GM23338 (cell line): ENCODE data around the gene CTNND2. TPM values are rescaled to one million over a fixed set of nuclear protein-coding genes. Genes with fewer than 3 reads are reported as not detected.

ENCODE experiments used
- ATAC-seq: fragments of 200-7000 bp; cut with Tn5 transposase; 3 replicates; pipeline ENCODE4 v1.9.1; 2020
- DNase-seq: peaks from one replicate; pipeline ENCODE4 v3.0.0-alpha.2; 2015; ENCODE audit warnings: low spot score
- H2AFZ ChIP-seq: fragments of 200-600 bp; sonication (generic); 2 replicates; pipeline ENCODE4 v1.8.0; 2016; ENCODE audit warnings: antibody characterized with exemption, mild to moderate bottlenecking, moderate library complexity
- H3F3A ChIP-seq: fragments of 200-600 bp; sonication (generic); replicated peaks from 2 replicates; pipeline ENCODE4 v1.8.0; 2017; ENCODE audit warnings: antibody characterized with exemption, mixed run types, low read depth
- H3K27ac ChIP-seq: fragments of 200-600 bp; sonication (generic); 2 replicates; pipeline ENCODE4 v1.6.1; 2016; ENCODE audit warnings: low read depth
- H3K27me3 ChIP-seq: fragments of 200-600 bp; sonication (generic); 2 replicates; pipeline ENCODE4 v1.8.0; 2016; ENCODE audit warnings: mild to moderate bottlenecking, mixed run types, moderate library complexity; ENCODE audit not compliant: insufficient read depth
- H3K36me3 ChIP-seq: fragments of 200-600 bp; sonication (generic); 2 replicates; pipeline ENCODE4 v1.8.0; 2016; ENCODE audit warnings: mild to moderate bottlenecking; ENCODE audit not compliant: insufficient read depth
- H3K4me1 ChIP-seq: fragments of 200-600 bp; sonication (generic); 2 replicates; pipeline ENCODE4 v1.8.0; 2016; ENCODE audit warnings: mild to moderate bottlenecking, moderate library complexity; ENCODE audit not compliant: insufficient read depth
- H3K4me2 ChIP-seq: fragments of 200-600 bp; sonication (generic); 2 replicates; pipeline ENCODE4 v1.7.1; 2017; ENCODE audit warnings: mixed run types
- H3K4me3 ChIP-seq: fragments of 200-600 bp; sonication (generic); 2 replicates; pipeline ENCODE4 v1.6.1; 2016; ENCODE audit warnings: mixed run types
- H3K79me2 ChIP-seq: fragments of 200-600 bp; sonication (generic); replicated peaks from 2 replicates; pipeline ENCODE4 v1.8.0; 2017; ENCODE audit warnings: mild to moderate bottlenecking; ENCODE audit not compliant: insufficient read depth
- H3K9me2 ChIP-seq: fragments of 200-600 bp; sonication (generic); 2 replicates; pipeline ENCODE4 v1.8.0; 2017; ENCODE audit not compliant: insufficient read depth
- H4K20me1 ChIP-seq: fragments of 200-600 bp; sonication (generic); replicated peaks from 2 replicates; pipeline ENCODE4 v1.8.0; 2017; ENCODE audit warnings: mild to moderate bottlenecking; ENCODE audit not compliant: insufficient read depth
- H3K27ac Mint-ChIP-seq: 2 replicates; pipeline ENCODE4 v1.8.0; 2020; ENCODE audit warnings: inconsistent platforms, mild to moderate bottlenecking, moderate library complexity, mixed read lengths
- H3K27me3 Mint-ChIP-seq: 3 replicates; pipeline ENCODE4 v1.8.0; 2022; ENCODE audit warnings: low read depth, mild to moderate bottlenecking, moderate library complexity, mixed read lengths, inconsistent platforms; ENCODE audit not compliant: insufficient read depth, poor library complexity
- H3K36me3 Mint-ChIP-seq: 3 replicates; pipeline ENCODE4 v1.8.0; 2021; ENCODE audit warnings: low read depth, mild to moderate bottlenecking, inconsistent platforms, moderate library complexity, mixed read lengths
- H3K4me1 Mint-ChIP-seq: 3 replicates; pipeline ENCODE4 v1.8.0; 2020; ENCODE audit warnings: mild to moderate bottlenecking, inconsistent platforms, mixed read lengths
- H3K4me3 Mint-ChIP-seq: 3 replicates; pipeline ENCODE4 v1.8.0; 2021; ENCODE audit warnings: moderate library complexity, mild to moderate bottlenecking, inconsistent platforms, mixed read lengths
- H3K9me3 Mint-ChIP-seq: 3 replicates; pipeline ENCODE4 v1.8.0; 2020; ENCODE audit warnings: moderate library complexity, mild to moderate bottlenecking, inconsistent platforms, mixed read lengths
- CREB1 ChIP-seq: fragments of 250-450 bp; sonication (Bioruptor Pico); IDR thresholded peaks from 2 replicates; pipeline ENCODE4 v1.5.0; 2020; ENCODE audit warnings: low read depth, mild to moderate bottlenecking, moderate library complexity
- EZH2 ChIP-seq: fragments of 200-600 bp; sonication (generic); IDR thresholded peaks from one replicate; pipeline ENCODE4 v1.8.0; 2017; ENCODE audit warnings: antibody characterized with exemption, mild to moderate bottlenecking, low read depth; ENCODE audit not compliant: unreplicated experiment
- EZH2phosphoT487 ChIP-seq: fragments of 200-600 bp; sonication (generic); IDR thresholded peaks from one replicate; pipeline ENCODE4 v1.8.1; 2018; ENCODE audit warnings: antibody characterized with exemption; ENCODE audit not compliant: unreplicated experiment
- JUNB ChIP-seq: IDR thresholded peaks from one replicate; pipeline ENCODE4 v1.6.1; 2016; ENCODE audit warnings: antibody characterized with exemption; ENCODE audit not compliant: unreplicated experiment
- NANOG ChIP-seq: IDR thresholded peaks from 2 replicates; pipeline ENCODE4 v1.6.1; 2016; ENCODE audit warnings: antibody characterized with exemption, borderline replicate concordance
- STAT1 ChIP-seq: IDR thresholded peaks from one replicate; pipeline ENCODE4 v1.6.1; 2016; ENCODE audit warnings: antibody characterized with exemption; ENCODE audit not compliant: unreplicated experiment
- polyA plus RNA-seq: library from polyadenylated mRNA; unstranded; fragments of >200 nt; fragmentation: Nextera tagmentation; extraction: Ambion mirVana; gene quantifications from 2 replicates; pipeline ENCODE4 v1.2.1, GENCODE V29; 2016
- total RNA-seq: library from RNA; depleted of rRNA; stranded (reverse); fragments of >200 nt; shearing (Covaris generic); gene quantifications from 2 replicates; pipeline ENCODE4 v1.2.3, GENCODE V29; 2014
- TF ChIP-seq, protein P1 (sequence below): IDR thresholded peaks from 2 replicates; pipeline ENCODE4 v1.6.1; 2016; ENCODE audit warnings: antibody characterized with exemption
- TF ChIP-seq, protein P2 (sequence below): fragments of 250-450 bp; sonication (Bioruptor Pico); IDR thresholded peaks from 2 replicates; pipeline ENCODE4 v1.5.0; 2020; ENCODE audit warnings: mild to moderate bottlenecking, moderate library complexity
- TF ChIP-seq, protein P3 (sequence below): IDR thresholded peaks from one replicate; pipeline ENCODE4 v1.6.1; 2018; ENCODE audit warnings: antibody characterized with exemption; ENCODE audit not compliant: unreplicated experiment

The CTNND2 gene
- total and polyA plus RNA-seq, 2 experiments from 2014 or later: 5.1 to 7.0 TPM

DNA sequence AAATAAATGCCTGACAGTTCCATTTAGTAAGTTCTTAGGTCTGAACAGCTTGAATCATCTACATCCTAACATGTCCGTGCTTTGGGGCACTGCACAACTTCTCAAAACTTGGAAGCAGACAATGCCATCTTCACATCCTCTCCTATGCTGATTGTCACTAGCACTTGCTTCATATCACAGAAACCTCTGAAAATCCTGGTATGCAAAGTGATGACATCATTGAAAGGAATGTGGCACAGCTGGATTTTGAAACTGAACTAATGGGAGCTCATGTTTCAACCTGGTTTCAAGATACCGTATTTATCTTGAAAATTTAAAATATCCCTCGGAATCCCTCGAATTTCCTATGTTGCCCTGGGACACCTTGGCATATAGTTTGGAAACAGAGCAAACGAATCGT, 653.0 kb downstream of the CTNND2 start:
- Histone ChIP-seq H3K4me2 (peak overlapping the region; percentile 11; the same call in 1 of the 2 replicates), H2AFZ (no peak overlapping the region), H4K20me1 (no peaks in the 10 kb centered on the region), H3K27me3 (no peaks in the 10 kb centered on the region), H3K36me3 (no peaks in the 10 kb centered on the region), H3K9me2 (no peaks in the 10 kb centered on the region; the same call in 1 of the 2 replicates), H3K4me3 (no peak overlapping the region), H3K4me1 (peaks cover 8% of the 10 kb centered on the region), H3F3A (no peaks in the 10 kb centered on the region), H3K27ac (no peak overlapping the region), H3K79me2 (no peaks in the 10 kb centered on the region)
- H3K4me1 Mint-ChIP-seq: peaks cover 13% of the 10 kb centered on the region
- TF ChIP-seq NANOG (no peak), CREB1 (CRISPR knock-in tag) (peak; percentile 48)
- no peaks in the 10 kb centered on the region; the same call in 2 of the 3 replicates for H3K9me3 Mint-ChIP-seq
- no peak overlapping the region for H3K4me3 Mint-ChIP-seq
- ATAC-seq (no peak), DNase-seq (peak; percentile 9)
- H3K36me3 Mint-ChIP-seq: no peaks in the 10 kb centered on the region; the same call in 2 of the 3 replicates
- H3K27me3 Mint-ChIP-seq: peaks cover 2% of the 10 kb centered on the region
- H3K27ac Mint-ChIP-seq: no peak overlapping the region

DNA sequence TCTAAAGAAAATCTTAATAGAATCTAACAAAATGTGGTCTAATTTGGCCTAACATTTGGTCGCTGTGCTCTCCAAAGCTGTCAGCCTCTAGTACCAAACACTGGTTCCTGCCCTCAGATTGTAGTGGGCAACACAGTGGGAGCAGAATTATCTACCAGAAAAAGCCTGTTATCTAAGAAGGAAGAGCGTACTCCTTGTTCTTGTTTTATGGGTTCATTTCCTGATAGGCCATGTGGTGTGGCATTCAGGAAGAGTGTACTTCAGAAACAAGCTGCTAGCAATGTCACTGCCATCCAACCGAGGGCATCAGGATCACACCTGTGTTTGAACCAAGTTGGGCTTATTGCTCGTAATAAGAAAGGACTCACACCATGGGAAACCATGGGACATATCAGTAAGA, 655.3 kb downstream of the CTNND2 start:
- no peaks in the 10 kb centered on the region for H4K20me1 ChIP-seq
- TF ChIP-seq, protein P1, sequence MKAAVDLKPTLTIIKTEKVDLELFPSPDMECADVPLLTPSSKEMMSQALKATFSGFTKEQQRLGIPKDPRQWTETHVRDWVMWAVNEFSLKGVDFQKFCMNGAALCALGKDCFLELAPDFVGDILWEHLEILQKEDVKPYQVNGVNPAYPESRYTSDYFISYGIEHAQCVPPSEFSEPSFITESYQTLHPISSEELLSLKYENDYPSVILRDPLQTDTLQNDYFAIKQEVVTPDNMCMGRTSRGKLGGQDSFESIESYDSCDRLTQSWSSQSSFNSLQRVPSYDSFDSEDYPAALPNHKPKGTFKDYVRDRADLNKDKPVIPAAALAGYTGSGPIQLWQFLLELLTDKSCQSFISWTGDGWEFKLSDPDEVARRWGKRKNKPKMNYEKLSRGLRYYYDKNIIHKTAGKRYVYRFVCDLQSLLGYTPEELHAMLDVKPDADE: no peak
- no peak for TF ChIP-seq JUNB
- TF ChIP-seq, protein P2, sequence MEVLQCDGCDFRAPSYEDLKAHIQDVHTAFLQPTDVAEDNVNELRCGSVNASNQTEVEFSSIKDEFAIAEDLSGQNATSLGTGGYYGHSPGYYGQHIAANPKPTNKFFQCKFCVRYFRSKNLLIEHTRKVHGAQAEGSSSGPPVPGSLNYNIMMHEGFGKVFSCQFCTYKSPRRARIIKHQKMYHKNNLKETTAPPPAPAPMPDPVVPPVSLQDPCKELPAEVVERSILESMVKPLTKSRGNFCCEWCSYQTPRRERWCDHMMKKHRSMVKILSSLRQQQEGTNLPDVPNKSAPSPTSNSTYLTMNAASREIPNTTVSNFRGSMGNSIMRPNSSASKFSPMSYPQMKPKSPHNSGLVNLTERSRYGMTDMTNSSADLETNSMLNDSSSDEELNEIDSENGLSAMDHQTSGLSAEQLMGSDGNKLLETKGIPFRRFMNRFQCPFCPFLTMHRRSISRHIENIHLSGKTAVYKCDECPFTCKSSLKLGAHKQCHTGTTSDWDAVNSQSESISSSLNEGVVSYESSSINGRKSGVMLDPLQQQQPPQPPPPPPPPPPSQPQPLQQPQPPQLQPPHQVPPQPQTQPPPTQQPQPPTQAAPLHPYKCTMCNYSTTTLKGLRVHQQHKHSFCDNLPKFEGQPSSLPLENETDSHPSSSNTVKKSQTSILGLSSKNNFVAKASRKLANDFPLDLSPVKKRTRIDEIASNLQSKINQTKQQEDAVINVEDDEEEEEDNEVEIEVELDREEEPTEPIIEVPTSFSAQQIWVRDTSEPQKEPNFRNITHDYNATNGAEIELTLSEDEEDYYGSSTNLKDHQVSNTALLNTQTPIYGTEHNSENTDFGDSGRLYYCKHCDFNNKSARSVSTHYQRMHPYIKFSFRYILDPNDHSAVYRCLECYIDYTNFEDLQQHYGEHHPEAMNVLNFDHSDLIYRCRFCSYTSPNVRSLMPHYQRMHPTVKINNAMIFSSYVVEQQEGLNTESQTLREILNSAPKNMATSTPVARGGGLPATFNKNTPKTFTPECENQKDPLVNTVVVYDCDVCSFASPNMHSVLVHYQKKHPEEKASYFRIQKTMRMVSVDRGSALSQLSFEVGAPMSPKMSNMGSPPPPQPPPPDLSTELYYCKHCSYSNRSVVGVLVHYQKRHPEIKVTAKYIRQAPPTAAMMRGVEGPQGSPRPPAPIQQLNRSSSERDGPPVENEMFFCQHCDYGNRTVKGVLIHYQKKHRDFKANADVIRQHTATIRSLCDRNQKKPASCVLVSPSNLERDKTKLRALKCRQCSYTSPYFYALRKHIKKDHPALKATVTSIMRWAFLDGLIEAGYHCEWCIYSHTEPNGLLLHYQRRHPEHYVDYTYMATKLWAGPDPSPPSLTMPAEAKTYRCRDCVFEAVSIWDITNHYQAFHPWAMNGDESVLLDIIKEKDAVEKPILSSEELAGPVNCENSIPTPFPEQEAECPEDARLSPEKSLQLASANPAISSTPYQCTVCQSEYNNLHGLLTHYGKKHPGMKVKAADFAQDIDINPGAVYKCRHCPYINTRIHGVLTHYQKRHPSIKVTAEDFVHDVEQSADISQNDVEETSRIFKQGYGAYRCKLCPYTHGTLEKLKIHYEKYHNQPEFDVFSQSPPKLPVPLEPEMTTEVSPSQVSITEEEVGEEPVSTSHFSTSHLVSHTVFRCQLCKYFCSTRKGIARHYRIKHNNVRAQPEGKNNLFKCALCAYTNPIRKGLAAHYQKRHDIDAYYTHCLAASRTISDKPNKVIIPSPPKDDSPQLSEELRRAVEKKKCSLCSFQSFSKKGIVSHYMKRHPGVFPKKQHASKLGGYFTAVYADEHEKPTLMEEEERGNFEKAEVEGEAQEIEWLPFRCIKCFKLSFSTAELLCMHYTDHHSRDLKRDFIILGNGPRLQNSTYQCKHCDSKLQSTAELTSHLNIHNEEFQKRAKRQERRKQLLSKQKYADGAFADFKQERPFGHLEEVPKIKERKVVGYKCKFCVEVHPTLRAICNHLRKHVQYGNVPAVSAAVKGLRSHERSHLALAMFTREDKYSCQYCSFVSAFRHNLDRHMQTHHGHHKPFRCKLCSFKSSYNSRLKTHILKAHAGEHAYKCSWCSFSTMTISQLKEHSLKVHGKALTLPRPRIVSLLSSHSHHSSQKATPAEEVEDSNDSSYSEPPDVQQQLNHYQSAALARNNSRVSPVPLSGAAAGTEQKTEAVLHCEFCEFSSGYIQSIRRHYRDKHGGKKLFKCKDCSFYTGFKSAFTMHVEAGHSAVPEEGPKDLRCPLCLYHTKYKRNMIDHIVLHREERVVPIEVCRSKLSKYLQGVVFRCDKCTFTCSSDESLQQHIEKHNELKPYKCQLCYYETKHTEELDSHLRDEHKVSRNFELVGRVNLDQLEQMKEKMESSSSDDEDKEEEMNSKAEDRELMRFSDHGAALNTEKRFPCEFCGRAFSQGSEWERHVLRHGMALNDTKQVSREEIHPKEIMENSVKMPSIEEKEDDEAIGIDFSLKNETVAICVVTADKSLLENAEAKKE (CRISPR knock-in tag): no peak
- TF ChIP-seq, protein P3, sequence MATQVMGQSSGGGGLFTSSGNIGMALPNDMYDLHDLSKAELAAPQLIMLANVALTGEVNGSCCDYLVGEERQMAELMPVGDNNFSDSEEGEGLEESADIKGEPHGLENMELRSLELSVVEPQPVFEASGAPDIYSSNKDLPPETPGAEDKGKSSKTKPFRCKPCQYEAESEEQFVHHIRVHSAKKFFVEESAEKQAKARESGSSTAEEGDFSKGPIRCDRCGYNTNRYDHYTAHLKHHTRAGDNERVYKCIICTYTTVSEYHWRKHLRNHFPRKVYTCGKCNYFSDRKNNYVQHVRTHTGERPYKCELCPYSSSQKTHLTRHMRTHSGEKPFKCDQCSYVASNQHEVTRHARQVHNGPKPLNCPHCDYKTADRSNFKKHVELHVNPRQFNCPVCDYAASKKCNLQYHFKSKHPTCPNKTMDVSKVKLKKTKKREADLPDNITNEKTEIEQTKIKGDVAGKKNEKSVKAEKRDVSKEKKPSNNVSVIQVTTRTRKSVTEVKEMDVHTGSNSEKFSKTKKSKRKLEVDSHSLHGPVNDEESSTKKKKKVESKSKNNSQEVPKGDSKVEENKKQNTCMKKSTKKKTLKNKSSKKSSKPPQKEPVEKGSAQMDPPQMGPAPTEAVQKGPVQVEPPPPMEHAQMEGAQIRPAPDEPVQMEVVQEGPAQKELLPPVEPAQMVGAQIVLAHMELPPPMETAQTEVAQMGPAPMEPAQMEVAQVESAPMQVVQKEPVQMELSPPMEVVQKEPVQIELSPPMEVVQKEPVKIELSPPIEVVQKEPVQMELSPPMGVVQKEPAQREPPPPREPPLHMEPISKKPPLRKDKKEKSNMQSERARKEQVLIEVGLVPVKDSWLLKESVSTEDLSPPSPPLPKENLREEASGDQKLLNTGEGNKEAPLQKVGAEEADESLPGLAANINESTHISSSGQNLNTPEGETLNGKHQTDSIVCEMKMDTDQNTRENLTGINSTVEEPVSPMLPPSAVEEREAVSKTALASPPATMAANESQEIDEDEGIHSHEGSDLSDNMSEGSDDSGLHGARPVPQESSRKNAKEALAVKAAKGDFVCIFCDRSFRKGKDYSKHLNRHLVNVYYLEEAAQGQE: no peak
- TF ChIP-seq EZH2: no peak
- no peak for TF ChIP-seq STAT1
- no peak for TF ChIP-seq CREB1 (CRISPR knock-in tag)
- no peak for TF ChIP-seq EZH2phosphoT487
- H3K9me2 ChIP-seq: peaks cover 3% of the 10 kb centered on the region; the same call in 1 of the 2 replicates
- H3F3A ChIP-seq: no peaks in the 10 kb centered on the region
- no peak for DNase-seq
- Mint-ChIP-seq H3K36me3 (no peaks in the 10 kb centered on the region; the same call in 2 of the 3 replicates), H3K4me3 (no peak overlapping the region), H3K27me3 (no peaks in the 10 kb centered on the region), H3K27ac (no peak overlapping the region), H3K4me1 (peaks cover 9% of the 10 kb centered on the region), H3K9me3 (no peaks in the 10 kb centered on the region; the same call in 2 of the 3 replicates)
- H3K4me2 ChIP-seq: no peak overlapping the region
- no peaks in the 10 kb centered on the region for H3K27me3 ChIP-seq
- H3K36me3 ChIP-seq: no peaks in the 10 kb centered on the region
- H3K4me1 ChIP-seq: peaks cover 8% of the 10 kb centered on the region
- H3K27ac ChIP-seq: no peak overlapping the region
- H2AFZ ChIP-seq: no peak overlapping the region
- H3K79me2 ChIP-seq: no peaks in the 10 kb centered on the region
- H3K4me3 ChIP-seq: no peak overlapping the region
- no peak for ATAC-seq
